ENCODE measurements around the gene LRCOL1. TPM values are rescaled to one million over a fixed set of nuclear protein-coding genes. Genes with fewer than 3 reads are reported as not detected.

LRCOL1 gene
- total RNA-seq, 1 donor from 2014 or later, result not detected

DNA sequence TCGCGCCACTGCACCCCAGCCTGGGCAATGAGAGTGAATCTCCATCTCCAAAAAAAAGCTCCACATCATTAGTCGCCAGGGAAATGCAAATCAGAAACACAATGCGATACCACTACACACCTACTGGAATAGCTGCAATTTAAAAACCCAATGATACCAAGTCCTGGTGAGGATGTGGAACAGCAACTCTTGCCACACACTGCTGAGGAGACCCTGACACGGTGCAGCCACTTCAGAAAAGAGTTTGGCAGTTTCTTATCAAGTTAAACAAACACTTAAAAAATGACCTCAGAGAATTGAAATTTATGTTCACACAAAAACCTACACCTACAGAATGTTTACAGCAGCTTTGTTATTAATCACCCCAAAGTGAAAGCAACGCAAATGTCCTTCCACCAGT lies 20.3 kb upstream of the LRCOL1 start:
- intact Hi-C loops (cut with micrococcal nuclease), result no loop called here
- H3K27me3 Mint-ChIP-seq, result no peaks in the 10 kb centered on the region
- H3K4me3 Mint-ChIP-seq, result no peak overlapping the region
- peaks cover 61% of the 10 kb centered on the region for H3K36me3 Mint-ChIP-seq (ENCODE audit: low read depth)
- H3K27ac Mint-ChIP-seq, result no peak overlapping the region
- DNase-seq, result no peak
- no peaks in the 10 kb centered on the region for H3K4me1 Mint-ChIP-seq
- no peaks in the 10 kb centered on the region for H3K9me3 Mint-ChIP-seq

DNA sequence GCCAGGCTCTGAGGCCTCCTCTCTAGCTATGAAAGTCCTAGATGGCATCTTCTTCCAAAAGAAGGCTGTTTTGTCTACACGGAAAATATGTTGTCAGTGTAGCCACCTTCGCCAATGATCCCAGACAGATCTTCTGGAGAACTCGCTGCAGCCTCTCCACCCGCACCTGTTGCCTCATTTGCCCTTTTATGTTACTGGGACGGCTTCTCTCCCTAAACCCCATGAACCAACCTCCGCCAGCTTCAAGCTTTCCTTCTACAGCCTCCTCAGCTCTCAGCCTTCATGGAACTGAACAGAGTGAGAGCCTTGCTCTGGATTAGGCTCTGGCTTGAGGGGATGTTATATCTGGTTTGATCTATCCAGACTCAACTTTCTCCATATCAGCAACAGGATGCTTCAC lies 18.9 kb upstream of the LRCOL1 start:
- no peaks in the 10 kb centered on the region for H3K27me3 Mint-ChIP-seq
- no peak for DNase-seq
- H3K4me3 Mint-ChIP-seq, result no peak overlapping the region
- no peak overlapping the region for H3K27ac Mint-ChIP-seq
- no peaks in the 10 kb centered on the region for H3K4me1 Mint-ChIP-seq
- H3K36me3 Mint-ChIP-seq (ENCODE audit: low read depth), result peaks cover 54% of the 10 kb centered on the region
- intact Hi-C loops (cut with micrococcal nuclease), result no loop called here
- H3K9me3 Mint-ChIP-seq, result no peaks in the 10 kb centered on the region

DNA sequence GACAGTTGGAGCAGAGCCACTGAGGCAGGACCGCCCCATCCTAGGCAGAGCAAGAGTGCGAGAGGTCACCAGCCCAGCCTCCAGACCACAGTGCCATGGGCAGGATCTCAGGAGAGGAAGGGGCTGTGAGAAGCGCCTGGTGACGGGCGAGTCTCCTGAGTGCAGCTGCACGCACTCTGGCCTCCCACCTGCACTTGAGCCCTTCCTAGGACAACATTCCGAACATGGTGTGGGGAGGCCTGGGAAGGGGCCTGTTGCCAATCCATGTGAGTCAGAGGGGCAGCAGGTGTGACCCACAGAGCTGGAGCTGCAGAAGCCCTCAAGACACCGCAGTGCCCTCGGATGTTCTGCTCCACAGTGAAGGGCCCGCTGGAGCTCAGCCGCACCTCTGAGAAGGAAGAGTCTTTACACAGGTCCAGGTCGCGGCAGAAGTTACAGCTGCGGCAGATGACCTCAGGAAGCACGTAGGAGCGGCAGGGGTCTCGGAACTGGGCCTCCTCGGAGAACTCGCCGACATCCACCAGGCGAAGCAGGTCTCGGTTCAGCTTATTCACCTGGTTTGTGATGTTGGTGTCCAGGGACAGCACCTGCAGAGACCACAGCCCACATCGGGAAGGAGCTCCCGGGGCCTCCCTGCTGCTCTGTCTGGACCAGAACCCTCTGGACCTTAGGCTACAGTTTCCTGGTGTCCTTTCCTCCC lies 15.5 kb upstream of the LRCOL1 start:
- no peaks in the 10 kb centered on the region for H3K27me3 Mint-ChIP-seq
- H3K27ac Mint-ChIP-seq, result no peak overlapping the region
- H3K4me1 Mint-ChIP-seq, result peaks cover 3% of the 10 kb centered on the region
- intact Hi-C loops (cut with micrococcal nuclease), result no loop called here
- DNase-seq, result no peak
- no peak overlapping the region for H3K4me3 Mint-ChIP-seq
- H3K36me3 Mint-ChIP-seq (ENCODE audit: low read depth), result peaks cover 33% of the 10 kb centered on the region
- no peaks in the 10 kb centered on the region for H3K9me3 Mint-ChIP-seq

DNA sequence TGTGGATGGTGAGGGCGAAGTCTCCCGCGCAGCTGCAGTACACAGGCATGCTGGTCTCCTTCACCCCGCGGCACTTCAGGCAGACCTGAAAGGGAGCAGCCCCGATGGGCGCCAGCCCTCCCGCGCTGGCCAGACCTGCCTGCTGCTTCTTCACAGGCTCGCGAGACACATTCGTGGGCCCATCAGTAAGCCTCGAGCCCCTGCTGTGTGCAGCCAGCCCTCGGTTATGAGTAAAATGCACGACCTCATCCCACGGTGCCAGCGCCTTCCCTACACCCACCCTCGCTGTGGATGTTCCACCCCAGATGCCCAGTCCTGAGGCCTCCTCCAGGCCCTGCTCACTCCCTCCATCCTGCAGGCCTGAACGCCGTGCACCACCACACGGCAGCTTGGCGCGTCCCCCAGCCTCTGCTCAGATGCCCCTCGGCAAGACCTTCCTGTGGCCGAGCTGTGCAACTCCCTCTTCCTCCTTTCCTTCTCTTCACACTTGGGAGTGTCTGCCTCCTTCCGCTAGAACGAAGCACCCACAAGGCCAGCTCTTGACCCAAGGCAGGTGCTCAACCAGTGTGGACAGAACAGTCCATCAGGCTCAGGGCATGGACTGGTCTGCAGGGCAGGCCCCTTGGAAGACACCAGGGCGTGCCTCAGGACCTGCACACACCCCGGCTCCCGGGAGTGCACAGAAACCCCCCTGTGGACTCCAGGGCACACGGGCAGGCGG lies 14.7 kb upstream of the LRCOL1 start:
- Mint-ChIP-seq H3K36me3 (ENCODE audit: low read depth) (peaks cover 25% of the 10 kb centered on the region), H3K4me1 (peaks cover 3% of the 10 kb centered on the region)
- intact Hi-C loops (cut with micrococcal nuclease), result no loop called here

DNA sequence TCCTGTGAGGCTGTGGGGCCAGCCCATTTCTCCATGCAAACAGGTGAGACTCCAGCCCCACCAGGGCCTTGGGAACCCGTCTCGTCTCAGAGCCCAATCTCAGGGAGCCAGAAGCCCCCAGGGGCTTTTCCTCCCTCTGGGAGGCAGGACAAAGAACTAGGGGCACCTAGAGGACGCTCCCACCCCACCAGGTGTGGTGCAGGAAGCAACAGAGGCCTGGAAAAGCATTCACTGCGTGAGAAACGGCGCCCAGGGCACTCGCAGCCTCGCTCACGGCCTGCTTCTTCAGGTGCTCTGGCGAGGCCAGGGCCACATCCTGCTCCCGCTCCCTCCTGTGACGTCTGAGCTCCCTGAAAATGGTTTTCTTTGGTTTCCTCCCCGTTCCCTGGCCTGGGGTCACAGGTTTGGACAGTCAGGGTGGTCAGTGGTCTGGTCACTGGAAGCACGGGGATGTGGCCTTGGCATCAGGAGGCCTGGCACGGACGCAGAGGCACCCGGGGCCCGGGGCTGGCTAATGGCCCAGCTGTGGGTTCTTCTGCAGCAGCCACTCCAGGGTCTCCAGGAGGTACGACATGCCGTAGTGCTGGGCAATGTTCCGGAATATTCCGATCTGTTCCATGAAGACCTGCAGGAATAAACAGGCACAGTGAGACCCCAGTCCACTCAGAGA lies 13.9 kb upstream of the LRCOL1 start:
- peaks cover 3% of the 10 kb centered on the region for H3K4me1 Mint-ChIP-seq
- no peak overlapping the region for H3K4me3 Mint-ChIP-seq
- intact Hi-C loops (cut with micrococcal nuclease), result no loop called here
- no peaks in the 10 kb centered on the region for H3K9me3 Mint-ChIP-seq
- DNase-seq, result no peak
- H3K27me3 Mint-ChIP-seq, result no peaks in the 10 kb centered on the region
- H3K27ac Mint-ChIP-seq, result no peak overlapping the region
- peaks cover 18% of the 10 kb centered on the region for H3K36me3 Mint-ChIP-seq (ENCODE audit: low read depth)

More for the DNA sequence above, 14.7 kb upstream of the LRCOL1 start:
- no peak for DNase-seq
- Mint-ChIP-seq H3K4me3 (no peak overlapping the region), H3K27ac (no peak overlapping the region), H3K27me3 (no peaks in the 10 kb centered on the region), H3K9me3 (no peaks in the 10 kb centered on the region)

DNA sequence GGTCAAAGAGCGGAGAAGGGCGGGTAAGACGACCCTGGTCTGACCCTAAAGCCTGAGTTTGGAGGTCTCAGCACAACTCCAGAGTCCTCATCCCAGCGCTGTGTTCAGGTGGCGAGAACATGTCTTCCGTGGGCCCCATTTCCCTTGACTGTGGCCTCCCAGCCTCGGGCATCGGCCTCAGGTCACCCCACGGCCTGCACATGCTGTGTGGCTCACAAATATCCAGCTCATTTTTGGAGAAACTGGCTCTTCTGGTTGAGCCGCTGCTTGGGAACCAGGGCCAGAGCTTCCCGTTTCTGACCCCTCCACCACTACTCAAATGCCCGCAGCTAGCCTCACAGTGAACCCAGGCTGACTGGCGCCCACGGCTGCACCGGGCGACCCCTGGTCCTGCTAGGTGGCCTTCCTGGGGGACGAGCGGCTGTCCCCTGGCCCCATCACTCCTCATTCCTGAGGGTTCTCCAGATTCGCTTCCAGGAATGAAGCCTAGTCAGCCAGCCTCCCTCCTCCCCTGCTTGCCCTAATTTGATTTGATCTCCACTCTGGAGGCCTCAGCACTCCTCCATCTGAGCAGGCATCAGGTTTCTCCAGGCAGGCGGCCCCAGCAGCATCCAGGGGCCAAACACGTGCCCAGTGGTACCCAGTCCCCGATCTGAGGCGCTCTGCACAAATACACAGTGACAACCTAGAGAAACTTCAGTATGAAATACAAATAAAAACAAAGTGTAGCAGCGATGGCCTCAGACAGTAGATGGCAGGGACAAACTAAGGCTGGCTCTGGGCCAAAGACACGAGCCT lies 12.9 kb upstream of the LRCOL1 start:
- Mint-ChIP-seq H3K27me3 (no peaks in the 10 kb centered on the region), H3K4me3 (no peak overlapping the region), H3K4me1 (peaks cover 3% of the 10 kb centered on the region), H3K36me3 (ENCODE audit: low read depth) (peaks cover 13% of the 10 kb centered on the region), H3K9me3 (no peaks in the 10 kb centered on the region), H3K27ac (peak overlapping the region; percentile 32)
- no peak for DNase-seq
- intact Hi-C loops (cut with micrococcal nuclease), result no loop called here

DNA sequence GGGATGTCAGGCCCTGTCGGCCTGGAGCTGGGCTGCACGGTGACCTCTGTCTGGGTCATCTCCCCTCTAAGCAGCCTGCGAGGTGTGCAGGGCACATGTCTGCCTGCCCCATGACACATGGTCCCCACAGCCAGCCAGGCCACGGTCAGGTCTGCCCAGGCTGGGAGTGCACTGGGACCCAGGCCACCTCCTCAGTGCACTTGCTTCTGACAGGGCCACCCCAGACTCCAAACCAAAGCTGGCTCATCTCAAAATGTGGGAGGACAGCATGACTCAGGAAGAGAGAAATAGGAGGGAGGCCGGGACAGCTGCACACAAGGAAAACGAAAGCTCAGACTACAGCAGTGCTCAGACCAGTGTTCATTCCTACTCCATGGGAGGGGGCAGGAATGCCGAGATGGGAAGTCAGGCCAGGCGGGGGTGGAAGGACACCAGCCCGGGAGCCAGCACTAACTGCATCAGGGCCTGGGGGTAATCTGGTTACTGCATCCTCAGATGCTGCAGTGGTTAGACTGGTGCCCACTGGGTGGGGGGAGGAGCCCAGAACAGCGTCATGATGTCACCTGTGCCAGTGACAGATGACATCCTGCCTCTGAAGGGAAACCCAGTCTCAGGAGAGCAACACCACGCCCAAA lies 12.2 kb upstream of the LRCOL1 start:
- DNase-seq, result no peak
- Mint-ChIP-seq H3K4me1 (peaks cover 3% of the 10 kb centered on the region), H3K27me3 (peaks cover 6% of the 10 kb centered on the region), H3K27ac (no peak overlapping the region), H3K36me3 (ENCODE audit: low read depth) (peaks cover 16% of the 10 kb centered on the region), H3K9me3 (peaks cover 2% of the 10 kb centered on the region), H3K4me3 (no peak overlapping the region)
- intact Hi-C loops (cut with micrococcal nuclease), result no loop called here

DNA sequence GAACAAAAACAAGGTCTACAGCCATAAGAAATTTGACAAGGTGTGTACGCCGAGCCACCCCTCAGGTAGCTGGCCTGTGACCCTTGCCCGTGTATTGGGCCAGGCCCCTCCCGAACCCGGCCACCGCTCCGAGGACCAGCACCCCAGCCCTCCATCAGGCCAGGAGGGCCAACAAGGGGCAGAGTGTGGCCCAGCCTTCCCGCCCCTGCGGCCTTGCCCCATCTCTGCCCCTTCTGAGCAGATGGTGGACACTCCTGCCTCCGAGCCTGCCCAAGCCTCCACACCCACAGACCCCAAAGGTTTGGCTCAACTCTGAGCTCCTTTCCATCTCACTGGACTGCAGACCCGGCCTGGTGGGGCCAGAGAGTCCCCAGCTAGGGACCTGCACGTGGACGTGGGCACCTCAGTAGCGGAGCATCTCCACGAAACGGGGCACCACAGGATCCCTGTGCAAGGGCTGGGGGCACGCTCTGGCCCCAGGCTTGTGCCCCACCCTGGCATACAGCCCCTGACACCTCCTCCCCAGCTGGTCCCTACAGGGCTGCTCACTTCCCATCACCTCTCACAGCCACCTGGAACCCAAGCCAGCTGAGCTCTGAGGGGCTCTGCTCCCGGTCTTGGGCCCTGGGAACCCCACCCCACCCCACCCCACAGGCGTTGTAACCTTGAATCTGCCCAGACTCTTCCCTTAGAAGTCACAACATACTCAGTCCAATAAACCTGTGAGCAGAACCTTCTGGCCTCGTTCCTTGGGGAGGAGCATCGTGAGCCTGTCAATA lies 11.5 kb upstream of the LRCOL1 start:
- Mint-ChIP-seq H3K27ac (no peak overlapping the region), H3K4me1 (peaks cover 3% of the 10 kb centered on the region), H3K4me3 (no peak overlapping the region), H3K9me3 (peaks cover 6% of the 10 kb centered on the region), H3K27me3 (peaks cover 10% of the 10 kb centered on the region), H3K36me3 (ENCODE audit: low read depth) (peaks cover 17% of the 10 kb centered on the region)
- intact Hi-C loops (cut with micrococcal nuclease), result no loop called here
- no peak for DNase-seq

DNA sequence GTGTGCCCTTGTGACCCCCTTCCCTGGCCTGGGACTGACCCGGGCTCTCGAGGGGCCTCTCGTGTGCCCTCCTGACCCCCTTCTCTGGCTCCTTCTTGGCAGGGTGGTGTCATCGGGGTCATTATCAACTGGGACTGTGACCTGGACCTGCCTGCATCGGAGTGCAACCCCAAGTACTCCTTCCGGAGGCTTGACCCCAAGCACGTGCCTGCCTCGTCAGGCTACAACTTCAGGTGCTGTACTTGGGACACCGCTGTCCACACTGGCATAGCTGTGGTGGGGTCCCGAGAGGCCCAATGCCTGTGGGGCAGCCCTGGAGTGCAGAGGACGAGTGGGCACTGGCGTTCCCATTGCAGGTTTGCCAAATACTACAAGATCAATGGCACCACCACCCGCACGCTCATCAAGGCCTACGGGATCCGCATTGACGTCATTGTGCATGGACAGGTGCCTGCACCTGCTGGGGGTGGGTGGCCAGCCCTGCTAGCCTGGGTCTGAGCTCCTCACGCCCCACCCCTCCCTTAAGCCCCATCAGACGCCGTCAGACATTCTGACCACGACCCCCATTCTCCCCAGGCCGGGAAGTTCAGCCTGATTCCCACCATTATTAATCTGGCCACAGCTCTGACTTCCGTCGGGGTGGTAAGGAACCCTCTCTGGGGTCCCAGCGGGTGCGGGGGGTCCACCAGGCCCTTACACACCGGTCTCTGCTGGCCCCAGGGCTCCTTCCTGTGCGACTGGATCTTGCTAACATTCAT lies 10.7 kb upstream of the LRCOL1 start:
- DNase-seq, result no peak
- peaks cover 13% of the 10 kb centered on the region for H3K36me3 Mint-ChIP-seq (ENCODE audit: low read depth)
- no peak overlapping the region for H3K4me3 Mint-ChIP-seq
- H3K9me3 Mint-ChIP-seq, result peaks cover 6% of the 10 kb centered on the region
- H3K27me3 Mint-ChIP-seq, result peaks cover 10% of the 10 kb centered on the region
- H3K4me1 Mint-ChIP-seq, result peaks cover 3% of the 10 kb centered on the region
- H3K27ac Mint-ChIP-seq, result no peak overlapping the region
- intact Hi-C loops (cut with micrococcal nuclease), result no loop called here

DNA sequence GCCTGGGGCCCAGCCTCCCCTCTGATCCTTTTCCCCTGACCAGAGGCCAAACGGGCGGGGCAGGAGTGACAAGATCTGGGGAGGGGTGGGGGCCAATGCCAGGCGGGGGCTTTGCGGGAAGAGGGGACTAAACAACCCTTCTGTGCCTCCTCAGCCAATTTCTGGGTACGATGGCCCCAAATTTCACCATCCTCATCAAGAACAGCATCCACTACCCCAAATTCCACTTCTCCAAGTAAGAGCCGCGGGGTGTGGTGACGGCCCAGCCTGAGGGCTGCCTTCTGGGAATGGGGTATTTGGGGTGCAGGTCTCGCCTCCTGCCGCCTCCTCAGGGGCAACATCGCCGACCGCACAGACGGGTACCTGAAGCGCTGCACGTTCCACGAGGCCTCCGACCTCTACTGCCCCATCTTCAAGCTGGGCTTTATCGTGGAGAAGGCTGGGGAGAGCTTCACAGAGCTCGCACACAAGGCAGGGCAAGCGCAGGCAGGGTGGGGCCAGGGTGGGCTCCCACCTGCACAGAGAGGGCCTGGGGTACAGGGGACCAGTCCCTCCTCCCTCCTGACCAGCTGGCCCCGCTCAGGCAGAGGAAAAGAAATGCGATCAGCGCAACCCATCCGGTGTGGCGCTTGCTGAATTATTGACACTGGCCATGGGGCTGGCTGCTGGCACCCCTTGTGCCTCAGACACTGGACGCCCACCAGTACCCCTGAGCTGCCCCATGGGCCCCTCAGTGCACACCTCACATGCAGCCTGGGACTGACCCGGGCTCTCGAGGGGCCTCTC lies 9.9 kb upstream of the LRCOL1 start:
- Mint-ChIP-seq H3K27me3 (peaks cover 15% of the 10 kb centered on the region), H3K4me3 (no peak overlapping the region), H3K36me3 (ENCODE audit: low read depth) (peaks cover 12% of the 10 kb centered on the region), H3K9me3 (peaks cover 6% of the 10 kb centered on the region), H3K4me1 (peaks cover 3% of the 10 kb centered on the region), H3K27ac (no peak overlapping the region)
- DNase-seq, result no peak
- intact Hi-C loops (cut with micrococcal nuclease), result no loop called here

DNA sequence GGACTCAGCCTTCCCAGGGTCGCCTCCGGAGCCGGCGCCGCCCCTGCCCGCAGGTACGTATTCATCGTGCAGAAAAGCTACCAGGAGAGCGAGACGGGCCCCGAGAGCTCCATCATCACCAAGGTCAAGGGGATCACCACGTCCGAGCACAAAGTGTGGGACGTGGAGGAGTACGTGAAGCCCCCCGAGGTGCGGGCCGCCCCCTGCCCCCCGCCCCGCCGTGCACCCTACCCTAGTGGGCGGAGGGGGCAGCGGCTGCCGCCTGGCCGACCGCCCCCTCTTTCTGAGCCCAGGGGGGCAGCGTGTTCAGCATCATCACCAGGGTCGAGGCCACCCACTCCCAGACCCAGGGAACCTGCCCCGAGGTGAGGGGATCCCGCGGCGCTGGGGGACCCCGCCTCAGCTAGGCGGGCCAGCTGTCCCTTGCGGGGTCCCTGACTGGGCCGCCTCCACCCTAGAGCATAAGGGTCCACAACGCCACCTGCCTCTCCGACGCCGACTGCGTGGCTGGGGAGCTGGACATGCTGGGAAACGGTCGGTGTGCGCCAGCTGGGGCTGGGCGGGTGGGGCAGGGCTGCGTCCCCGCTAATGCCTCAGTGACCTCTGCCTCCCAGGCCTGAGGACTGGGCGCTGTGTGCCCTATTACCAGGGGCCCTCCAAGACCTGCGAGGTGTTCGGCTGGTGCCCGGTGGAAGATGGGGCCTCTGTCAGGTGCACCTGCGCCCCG lies 9.2 kb upstream of the LRCOL1 start:
- H3K4me3 Mint-ChIP-seq, result no peak overlapping the region

More for the DNA sequence above, 9.2 kb upstream of the LRCOL1 start:
- H3K9me3 Mint-ChIP-seq, result peaks cover 6% of the 10 kb centered on the region
- H3K36me3 Mint-ChIP-seq (ENCODE audit: low read depth), result peaks cover 8% of the 10 kb centered on the region
- no peak for DNase-seq
- H3K4me1 Mint-ChIP-seq, result peaks cover 7% of the 10 kb centered on the region
- peaks cover 20% of the 10 kb centered on the region for H3K27me3 Mint-ChIP-seq
- intact Hi-C loops (cut with micrococcal nuclease), result loop anchor here (10.0 kb wide), 1 partner anchor 465 kb away; no protein-coding TSS in a partner anchor
- no peak overlapping the region for H3K27ac Mint-ChIP-seq
